ENCODE measurements around the gene RBM47.
A peak's percentile ranks its signal among the peaks of the same experiment; 100 is the strongest.

RBM47 gene

DNA sequence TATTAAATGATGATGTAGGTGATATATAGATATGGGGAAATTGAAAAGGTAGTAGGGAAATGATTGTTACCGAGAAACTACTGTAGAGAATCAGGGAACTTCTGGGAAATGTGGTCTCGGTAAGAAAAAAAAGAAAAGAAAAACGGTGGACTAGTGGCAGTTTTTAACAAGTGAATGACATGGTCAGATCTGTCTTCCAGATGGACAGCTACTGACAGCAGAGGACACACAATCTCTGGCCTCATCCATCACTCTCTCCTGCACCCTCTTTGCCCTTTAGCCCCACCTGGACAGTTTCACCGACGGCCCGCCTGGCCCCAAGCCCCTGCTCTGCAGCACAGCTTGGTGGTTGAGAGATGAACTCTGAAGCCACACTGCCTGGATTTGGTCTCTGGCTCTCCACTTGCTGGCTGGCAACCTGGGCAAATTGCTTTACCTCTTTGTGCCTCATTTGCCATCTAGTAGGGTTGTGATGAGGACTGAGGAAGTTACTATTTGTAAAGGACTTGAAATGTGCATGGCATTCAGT is 23.4 kb downstream of the RBM47 start:
- no peak overlapping the region for H3K4me3 ChIP-seq (ENCODE audit: low read depth, low read length)
- no peaks in the 10 kb centered on the region for H3K9me3 ChIP-seq (ENCODE audit: severe bottlenecking)
- no peaks in the 10 kb centered on the region for H3K36me3 ChIP-seq
- H3K27me3 ChIP-seq (ENCODE audit: insufficient read depth, low read depth, severe bottlenecking) = no peaks in the 10 kb centered on the region
- TF ChIP-seq, protein P1, sequence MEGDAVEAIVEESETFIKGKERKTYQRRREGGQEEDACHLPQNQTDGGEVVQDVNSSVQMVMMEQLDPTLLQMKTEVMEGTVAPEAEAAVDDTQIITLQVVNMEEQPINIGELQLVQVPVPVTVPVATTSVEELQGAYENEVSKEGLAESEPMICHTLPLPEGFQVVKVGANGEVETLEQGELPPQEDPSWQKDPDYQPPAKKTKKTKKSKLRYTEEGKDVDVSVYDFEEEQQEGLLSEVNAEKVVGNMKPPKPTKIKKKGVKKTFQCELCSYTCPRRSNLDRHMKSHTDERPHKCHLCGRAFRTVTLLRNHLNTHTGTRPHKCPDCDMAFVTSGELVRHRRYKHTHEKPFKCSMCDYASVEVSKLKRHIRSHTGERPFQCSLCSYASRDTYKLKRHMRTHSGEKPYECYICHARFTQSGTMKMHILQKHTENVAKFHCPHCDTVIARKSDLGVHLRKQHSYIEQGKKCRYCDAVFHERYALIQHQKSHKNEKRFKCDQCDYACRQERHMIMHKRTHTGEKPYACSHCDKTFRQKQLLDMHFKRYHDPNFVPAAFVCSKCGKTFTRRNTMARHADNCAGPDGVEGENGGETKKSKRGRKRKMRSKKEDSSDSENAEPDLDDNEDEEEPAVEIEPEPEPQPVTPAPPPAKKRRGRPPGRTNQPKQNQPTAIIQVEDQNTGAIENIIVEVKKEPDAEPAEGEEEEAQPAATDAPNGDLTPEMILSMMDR (IDR thresholded peaks at IDR 0.05; ENCODE audit: low read depth, low read length) = peak; percentile 46
- no peak overlapping the region for H3K27ac ChIP-seq
- peak; percentile 39 for DNase-seq

GRCh38 chr4:40603281-40603680 is 26.4 kb downstream of the RBM47 start:
- DNase-seq = no peak
- H3K4me3 ChIP-seq (ENCODE audit: low read depth, low read length) = no peak overlapping the region
- H3K27ac ChIP-seq = no peak overlapping the region
- TF ChIP-seq, protein P1 (IDR thresholded peaks at IDR 0.05; ENCODE audit: low read depth, low read length) = no peak
- no peaks in the 10 kb centered on the region for H3K27me3 ChIP-seq (ENCODE audit: insufficient read depth, low read depth, severe bottlenecking)
- no peaks in the 10 kb centered on the region for H3K9me3 ChIP-seq (ENCODE audit: severe bottlenecking)
- H3K36me3 ChIP-seq = no peaks in the 10 kb centered on the region

DNA sequence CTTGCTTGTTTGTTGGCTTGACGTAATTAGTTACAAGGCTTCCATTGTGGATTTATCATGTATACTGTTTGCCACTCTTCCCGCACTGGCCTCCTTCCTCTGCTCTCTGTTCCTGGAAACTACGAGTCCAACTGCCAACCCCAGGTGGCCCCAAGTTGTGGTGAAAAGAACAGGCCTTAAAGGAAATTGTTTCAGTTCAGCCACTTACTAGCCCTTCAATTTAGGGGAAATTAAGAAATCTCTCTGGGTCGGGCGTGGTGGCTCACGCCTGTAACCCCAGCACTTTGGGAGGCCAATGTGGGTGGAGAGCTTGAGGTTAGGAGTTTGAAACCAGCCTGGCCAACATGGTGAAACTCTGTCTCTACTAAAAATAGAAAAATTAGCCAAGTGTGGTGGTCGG is 28.0 kb downstream of the RBM47 start:
- no peak overlapping the region for H3K4me3 ChIP-seq (ENCODE audit: low read depth, low read length)
- no peaks in the 10 kb centered on the region for H3K36me3 ChIP-seq
- TF ChIP-seq, protein P1 (IDR thresholded peaks at IDR 0.05; ENCODE audit: low read depth, low read length) = no peak
- H3K9me3 ChIP-seq (ENCODE audit: severe bottlenecking) = no peaks in the 10 kb centered on the region
- no peak for DNase-seq
- no peak overlapping the region for H3K27ac ChIP-seq
- H3K27me3 ChIP-seq (ENCODE audit: insufficient read depth, low read depth, severe bottlenecking) = no peaks in the 10 kb centered on the region

- TF ChIP-seq, protein P1 (IDR thresholded peaks at IDR 0.05; ENCODE audit: low read depth, low read length) = no peak
Observed at GRCh38 chr4:40600850-40601249, 28.8 kb downstream of the RBM47 start.

GRCh38 chr4:40599431-40599830 is 30.2 kb downstream of the RBM47 start:
- no peaks in the 10 kb centered on the region for H3K9me3 ChIP-seq (ENCODE audit: severe bottlenecking)
- no peak overlapping the region for H3K27ac ChIP-seq
- H3K36me3 ChIP-seq = no peaks in the 10 kb centered on the region
- no peak for DNase-seq
- TF ChIP-seq, protein P1 (IDR thresholded peaks at IDR 0.05; ENCODE audit: low read depth, low read length) = no peak
- H3K27me3 ChIP-seq (ENCODE audit: insufficient read depth, low read depth, severe bottlenecking) = no peaks in the 10 kb centered on the region
- no peak overlapping the region for H3K4me3 ChIP-seq (ENCODE audit: low read depth, low read length)

More at GRCh38 chr4:40600850-40601249, 28.8 kb downstream of the RBM47 start:
- Histone ChIP-seq H3K36me3 (no peaks in the 10 kb centered on the region), H3K27ac (no peak overlapping the region), H3K27me3 (ENCODE audit: insufficient read depth, low read depth, severe bottlenecking) (no peaks in the 10 kb centered on the region), H3K4me3 (ENCODE audit: low read depth, low read length) (no peak overlapping the region), H3K9me3 (ENCODE audit: severe bottlenecking) (no peaks in the 10 kb centered on the region)
- no peak for DNase-seq

- Histone ChIP-seq H3K9me3 (ENCODE audit: severe bottlenecking) (no peaks in the 10 kb centered on the region), H3K27ac (peak overlapping the region; percentile 75), H3K4me3 (ENCODE audit: low read depth, low read length) (no peak overlapping the region), H3K27me3 (ENCODE audit: insufficient read depth, low read depth, severe bottlenecking) (no peaks in the 10 kb centered on the region), H3K36me3 (no peaks in the 10 kb centered on the region)
- TF ChIP-seq, protein P1 (IDR thresholded peaks at IDR 0.05; ENCODE audit: low read depth, low read length) = no peak
- peak; percentile 56 for DNase-seq
Observed at GRCh38 chr4:40596522-40596921, 33.1 kb downstream of the RBM47 start.

All from WERI-Rb-1 (cell line).